Pons (tissue), 1 donor: ENCODE data around the gene F13A1.

ENCODE experiments used
- DNase-seq: peaks from one replicate; pipeline ENCODE4 v3.0.0-alpha.2; 2016; ENCODE audit warnings: low spot score

Gene F13A1

DNA sequence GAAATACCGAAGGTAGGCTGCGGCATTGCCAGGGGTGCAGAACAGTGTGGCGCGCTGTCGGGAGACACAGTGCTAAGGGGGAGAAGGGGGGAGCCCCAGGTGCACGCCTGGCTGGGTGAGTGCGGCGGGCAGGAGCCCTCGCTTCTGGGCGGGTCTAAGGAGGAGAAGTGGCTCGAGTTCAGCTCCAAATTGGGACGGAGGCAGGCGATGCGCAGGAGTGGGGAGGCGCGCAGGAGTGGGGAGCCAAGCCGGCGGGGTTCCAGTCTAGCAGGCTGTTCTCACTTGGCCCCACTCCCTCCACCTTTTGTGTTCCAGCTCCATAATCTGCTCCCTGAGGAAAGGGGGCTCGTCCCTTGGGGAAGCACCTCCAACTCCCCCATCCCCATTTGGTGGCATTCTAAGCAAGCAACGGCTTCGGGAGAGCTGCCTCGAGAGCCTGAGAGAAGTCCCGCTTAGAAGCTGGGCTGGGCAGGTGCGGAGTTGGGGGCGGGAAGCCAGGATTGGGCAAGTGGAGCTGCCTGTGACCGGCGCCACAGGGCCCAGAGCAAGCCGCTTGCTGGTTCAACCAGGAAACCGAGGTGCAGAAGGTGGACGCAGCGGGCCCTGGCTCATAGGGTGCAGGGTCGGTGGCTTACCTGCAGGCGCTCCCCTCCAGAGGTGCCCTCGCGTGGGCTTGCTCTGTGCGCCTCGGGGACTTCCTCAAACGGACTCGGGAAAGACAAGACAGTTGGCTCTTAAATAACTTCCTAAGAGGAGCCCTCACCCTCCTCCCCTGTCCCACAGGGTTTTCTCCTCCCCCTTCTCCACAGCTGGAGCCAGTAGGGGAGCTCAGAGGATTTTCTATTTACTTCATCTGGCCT lies at the start of gene F13A1:
Gene F13A1, minus strand, starts transcription at position 711 of the 860 bp plus-strand sequence. CDS start 1,998 bp downstream, outside the sequence.
- no peak for DNase-seq

DNA sequence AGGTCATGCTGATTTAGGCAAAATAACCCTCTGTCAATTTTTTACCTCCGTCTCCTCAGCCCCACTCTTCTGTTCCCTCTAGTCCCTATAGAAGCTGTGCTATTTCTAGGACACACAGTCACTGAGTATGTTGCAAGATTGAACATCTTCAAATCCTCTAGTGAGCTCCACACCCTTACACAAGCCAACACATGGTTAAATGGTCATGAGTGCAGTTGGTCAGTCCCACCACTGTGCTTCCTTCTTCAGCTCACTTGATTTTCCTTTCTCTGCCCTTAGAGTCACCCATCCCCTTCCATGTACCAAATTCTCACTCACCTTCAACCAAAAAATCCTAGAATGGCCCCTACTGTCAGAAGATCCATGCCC lies 48.2 kb upstream of the F13A1 start:
- DNase-seq, result no peak

DNA sequence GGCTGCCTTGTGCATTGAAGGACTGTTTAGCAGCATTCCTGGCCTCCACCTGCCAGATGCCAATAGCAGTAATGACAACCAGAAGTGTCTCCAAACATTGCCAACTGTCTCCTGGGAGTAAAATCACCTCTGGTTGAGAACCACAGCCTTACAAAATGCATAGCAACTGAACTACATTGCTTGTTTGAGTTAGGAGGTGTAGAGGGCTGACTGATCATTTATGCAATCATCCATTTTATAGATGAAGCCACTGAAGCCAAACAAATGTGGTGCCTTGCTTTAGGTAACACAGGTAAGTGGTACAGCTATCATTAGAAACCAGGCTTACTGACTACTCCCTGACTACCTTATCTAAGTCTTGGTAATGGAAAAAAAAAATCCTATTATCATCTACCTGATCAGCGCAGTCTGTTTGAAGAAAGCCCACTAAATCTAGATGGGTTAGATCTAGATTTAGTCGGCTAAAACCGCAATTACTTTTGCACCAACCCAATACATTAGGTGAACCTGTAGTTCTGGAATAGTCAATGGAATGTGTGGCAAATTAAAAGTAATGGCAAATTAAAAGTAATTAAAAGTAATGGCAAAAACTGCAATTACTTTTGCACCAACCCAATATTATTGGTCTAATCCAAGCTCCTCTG lies 47.7 kb upstream of the F13A1 start:
- DNase-seq, result no peak

DNA sequence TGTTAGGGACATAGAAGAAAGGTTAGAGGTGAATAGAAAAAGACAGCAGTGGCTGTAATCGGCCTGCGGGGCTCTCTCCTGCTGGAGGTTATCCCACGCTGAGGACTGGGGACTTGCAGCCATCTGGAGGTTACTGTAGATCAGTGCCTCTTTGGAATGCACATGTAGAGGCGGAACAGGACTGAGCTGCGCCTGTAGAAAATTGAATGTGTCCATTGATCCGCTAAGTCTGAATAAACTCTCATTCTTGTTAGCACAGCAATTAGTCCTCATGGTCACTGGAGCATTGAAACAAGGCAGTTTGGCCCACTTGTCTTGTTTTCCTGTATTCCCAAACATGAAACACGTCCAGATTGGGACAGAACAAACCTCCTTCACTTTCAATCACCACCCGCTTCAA lies 46.3 kb upstream of the F13A1 start:
- no peak for DNase-seq

DNA sequence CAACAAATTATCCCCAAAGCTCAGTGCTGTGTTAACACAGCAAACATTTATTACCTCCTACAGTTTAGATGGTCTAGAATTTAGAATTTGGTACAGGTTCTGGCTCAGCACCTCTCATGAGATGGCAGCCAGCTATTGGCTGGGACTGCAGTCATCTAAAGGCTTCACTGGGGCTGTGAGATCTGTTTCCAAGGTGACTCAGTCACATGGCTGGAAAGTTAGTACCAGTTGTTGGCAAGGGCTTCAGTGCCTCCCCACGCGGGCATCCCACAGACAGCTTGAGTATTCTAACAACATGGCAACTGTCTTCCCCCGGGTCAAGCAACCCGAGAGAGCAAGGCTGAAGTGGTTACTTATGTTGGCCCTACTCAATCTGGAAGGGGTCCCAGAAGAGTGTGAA lies 44.8 kb upstream of the F13A1 start:
- no peak for DNase-seq

DNA sequence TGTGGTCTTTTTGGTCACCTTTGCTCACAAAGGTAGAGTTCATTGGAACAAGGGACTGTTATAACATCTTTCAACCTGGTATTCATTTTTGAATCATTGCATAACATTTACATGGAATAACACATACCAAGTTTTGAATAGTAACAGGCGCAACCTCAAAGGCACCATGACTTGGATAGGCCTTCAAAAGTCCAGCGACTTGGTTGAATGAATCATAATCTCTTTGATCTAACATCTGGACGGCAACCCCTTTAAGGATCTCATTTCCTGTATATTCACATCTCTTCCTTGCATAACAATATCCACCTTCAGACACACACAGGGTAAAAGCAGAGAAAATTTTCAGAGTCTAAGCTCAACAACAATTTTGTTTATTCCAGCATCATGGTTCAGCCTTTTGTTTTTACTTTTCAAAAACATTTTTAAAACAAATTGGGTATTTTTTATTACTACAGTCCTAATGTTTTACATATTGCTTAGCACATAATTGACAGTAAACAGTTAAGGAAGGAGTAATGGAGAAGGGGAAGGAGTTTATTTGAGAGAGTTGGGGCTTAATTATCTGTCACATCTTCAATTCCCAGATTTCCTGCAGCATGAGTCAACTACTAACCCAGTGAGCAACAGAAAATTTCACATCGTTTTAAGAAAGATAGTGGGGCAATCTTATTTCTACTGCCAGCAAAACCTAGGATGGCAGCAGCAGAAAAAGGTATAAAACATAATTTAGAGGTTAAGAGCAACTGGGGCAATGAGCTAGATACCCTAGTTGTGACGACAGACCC lies 41.8 kb upstream of the F13A1 start:
- DNase-seq, result no peak

DNA sequence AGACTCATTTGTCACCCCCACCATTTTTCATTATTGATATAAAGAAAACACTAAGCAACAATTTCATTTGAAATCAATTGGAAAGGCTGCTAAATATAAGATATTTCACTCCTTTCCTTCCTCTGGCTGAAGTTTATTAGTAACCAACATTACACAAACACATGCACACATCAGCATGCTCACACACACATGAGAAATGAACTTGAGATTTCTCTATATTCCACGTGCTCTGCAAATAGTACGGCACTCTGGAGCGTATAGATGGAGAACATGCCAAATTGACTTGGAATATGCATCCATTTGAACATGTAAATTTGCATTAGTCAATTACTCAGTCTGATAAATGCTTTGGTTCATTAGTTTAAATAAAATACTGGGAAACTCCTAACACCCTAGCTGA lies 37.1 kb upstream of the F13A1 start:
- no peak for DNase-seq

DNA sequence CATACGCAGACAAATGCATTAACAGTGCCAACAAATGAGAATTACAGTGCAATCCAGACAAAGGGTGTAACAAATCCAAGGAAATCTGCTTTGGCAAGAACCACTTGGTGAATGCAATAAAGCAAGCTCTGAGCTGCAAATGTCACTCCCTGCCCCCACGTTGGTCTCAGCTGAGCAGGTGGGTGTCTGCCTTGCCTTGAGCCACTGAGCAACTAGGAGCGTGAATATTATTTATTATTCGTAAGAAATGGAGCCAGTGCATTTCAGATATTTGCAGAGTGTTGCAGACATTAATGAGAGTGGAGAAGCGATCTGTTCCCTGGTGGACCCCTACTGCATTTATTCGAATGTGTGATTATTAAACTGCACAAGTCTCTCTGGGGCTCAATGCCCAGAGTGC lies 36.6 kb upstream of the F13A1 start:
- DNase-seq, result no peak

DNA sequence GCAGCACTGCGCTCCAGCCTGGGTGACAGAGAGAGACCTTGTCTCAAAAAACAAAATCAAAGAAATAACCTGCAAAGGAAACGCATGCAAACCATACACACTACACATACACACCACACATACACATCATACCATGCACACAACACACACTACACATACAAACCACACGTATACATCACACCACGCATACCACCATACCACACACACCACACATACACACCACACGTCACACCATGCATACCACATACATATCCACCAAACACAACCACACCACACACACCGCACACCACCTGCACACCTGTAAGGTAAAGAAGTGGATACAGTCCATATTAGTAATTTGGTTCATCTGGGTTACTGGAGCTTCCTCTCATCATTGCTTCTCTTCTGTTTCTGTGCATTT lies 32.3 kb upstream of the F13A1 start:
- DNase-seq, result no peak

DNA sequence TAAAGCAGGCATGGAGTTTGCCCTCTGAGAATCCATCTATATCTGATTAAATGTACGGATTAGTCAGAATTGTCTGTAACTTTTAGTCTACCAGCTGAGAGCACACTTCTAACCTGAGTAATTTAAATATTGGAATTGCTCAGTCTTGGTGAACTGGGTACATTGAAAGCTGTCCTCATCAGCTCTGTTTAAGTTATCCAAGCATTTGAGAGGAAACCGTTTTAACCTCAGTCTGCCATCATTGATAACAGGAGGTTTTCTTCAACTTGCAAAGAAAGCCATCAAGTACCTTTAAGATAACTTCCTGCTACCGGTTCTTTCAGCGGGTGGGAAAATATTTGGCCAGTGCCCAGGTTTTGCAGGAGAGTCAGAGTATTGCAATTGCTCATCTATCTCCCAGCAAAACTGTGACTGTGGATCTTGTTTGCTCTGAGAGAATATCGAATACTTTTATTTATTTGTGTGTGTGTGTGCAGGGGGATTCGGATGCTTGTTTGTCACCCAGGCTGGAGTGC lies 31.1 kb upstream of the F13A1 start:
- DNase-seq, result no peak

DNA sequence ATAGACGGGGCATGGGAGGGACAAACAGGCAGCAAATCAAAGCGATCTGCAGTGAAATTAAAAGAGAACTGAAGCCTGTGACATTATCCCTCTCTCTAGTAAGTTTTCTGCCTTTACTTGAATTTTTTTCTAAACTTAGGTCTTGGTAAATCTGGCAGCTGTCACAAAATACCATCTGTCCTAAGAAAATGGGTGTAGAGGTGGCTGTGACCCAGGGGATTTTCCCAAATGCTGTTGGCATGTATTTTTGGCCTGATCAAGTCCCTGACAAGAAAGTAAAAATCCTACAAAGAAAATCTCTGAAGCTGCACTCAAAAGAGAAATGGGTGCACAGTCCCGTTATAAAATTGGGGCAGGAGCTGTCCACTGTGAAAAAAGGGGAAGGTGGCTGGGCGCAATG lies 30.2 kb upstream of the F13A1 start:
- no peak for DNase-seq

DNA sequence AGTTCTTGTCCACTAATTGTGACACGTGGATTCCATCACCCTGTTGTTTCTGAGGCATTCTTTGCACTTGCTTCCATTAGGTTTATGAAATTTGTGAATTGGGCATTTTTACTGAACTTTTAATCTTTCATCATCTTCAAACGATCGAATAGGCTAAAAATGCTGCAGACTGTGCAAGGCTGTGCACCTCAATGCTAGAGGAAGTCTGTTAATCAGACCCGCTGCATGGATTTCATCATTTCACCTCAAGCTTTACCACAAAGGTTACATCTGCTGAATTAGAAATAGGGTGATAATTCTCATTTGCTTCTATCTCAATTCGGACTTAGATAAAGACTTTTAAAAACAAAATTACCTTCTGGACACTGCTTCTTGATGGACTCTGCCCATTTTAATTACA lies 27.8 kb upstream of the F13A1 start:
- no peak for DNase-seq

DNA sequence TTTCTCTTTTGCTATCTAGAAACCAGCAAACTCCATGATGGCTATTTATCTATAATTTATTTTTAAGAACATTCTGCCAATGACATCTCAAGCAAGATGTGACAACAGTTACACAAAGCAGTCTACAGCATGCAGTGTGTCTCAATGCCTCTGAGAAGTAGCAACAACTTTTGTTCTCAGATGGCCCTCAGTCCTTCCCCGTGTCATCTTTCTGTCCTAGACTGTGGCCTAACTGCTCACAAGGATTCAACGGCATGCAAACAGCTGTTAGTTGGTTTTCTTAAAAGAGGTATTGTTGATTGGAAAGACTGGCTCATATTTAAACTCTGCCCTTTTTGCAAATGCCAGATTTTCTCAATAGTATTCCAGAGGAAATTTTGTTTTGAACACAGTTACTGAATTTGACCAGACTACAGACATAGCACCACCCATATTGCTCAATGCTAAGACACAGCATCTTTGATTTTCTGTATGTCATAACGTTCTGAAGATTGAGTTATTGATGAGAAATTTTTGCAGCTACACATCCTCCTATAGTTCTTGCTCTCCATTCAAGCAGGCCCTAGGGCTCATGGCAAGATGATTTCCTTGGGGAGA lies 26.1 kb upstream of the F13A1 start:
- no peak for DNase-seq

DNA sequence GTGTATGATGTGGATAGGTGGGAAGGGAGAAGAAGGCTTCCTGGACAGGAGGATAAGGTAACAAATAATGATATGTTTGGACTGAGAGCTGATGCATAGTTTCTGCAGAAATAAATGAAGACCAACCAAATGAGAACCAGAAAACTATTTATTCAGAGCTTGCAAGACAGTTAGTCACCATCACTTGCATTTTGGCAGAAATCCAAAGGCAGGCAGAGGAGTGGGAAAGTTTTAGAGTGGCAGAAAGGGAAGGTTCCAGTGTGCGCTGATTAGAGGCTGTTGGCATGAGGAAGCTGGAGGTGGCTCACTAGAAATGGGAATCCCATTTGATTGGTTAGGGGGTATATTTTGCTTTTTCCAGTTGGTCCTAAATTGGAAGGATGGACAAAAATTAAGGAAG lies 13.0 kb upstream of the F13A1 start:
- DNase-seq, result no peak

DNA sequence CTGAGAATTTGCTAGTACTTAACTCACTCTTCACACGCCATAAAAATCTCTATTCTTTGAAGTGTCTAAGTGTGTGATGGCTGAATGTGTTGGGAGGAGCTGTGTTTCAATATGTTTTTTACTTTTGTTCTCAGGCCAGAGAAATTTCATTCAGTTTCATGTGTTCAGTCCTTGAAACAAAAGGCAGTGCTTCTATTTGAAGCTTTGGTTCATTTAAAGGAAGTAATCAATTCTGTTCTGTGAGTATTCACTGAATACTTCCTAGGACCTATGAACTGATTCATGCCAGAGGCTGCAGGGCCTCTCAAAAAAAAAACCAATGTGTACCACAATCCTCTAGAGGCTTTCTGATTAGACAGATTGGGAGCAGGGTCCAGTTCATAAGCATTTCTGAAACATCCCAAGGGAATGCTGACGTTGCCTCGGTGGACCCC lies 12.4 kb upstream of the F13A1 start:
- DNase-seq, result no peak

DNA sequence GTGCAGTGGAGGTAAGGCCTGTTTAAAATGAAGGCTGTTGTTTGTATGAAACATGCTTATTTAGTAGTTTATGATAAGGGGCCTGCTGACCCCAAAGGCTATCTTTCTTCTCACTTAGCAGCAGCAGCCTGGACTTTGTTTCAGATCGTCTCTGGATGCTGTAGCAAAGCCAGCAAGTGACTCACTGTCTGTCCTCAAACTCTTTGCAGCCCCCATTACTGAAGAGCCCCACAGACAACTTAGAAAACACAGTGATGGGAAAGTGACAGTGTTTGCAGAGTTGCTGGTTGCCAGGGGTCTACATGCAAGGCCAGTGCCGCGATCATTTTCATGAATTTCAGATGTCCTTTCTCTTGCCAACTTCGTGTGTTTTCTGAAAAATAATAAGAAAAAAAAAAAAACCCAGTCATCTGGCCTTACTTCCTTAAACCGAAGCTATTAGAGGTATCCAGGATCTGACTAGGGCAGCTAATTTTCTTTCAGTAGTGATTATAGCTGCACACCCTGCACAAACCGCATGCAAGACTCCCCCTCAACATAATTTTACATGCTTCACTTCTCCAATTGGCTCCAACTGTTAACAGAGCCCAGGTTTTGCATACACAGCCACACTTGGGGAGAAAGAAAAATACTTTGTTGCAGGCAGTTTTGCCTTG lies 11.6 kb upstream of the F13A1 start:
- no peak for DNase-seq

DNA sequence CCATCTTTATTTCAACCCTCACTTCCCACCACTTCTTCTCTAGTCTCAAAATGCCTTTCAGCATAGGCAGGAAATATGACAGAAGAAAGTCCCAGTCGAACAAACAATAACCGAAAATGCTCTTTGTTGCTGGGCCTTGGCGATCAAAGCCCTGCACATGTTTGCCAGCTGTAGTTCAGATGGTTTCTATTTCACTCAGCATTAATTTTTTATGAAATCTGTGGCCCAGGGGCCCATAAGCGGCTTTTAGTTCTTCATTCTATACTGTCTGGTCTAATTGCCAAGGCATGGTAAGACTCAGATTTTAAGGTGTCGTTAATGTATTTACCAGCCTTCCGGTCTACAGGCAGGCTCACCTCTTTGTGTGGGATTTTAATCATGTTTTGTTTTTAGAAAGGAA lies 10.9 kb upstream of the F13A1 start:
- no peak for DNase-seq

DNA sequence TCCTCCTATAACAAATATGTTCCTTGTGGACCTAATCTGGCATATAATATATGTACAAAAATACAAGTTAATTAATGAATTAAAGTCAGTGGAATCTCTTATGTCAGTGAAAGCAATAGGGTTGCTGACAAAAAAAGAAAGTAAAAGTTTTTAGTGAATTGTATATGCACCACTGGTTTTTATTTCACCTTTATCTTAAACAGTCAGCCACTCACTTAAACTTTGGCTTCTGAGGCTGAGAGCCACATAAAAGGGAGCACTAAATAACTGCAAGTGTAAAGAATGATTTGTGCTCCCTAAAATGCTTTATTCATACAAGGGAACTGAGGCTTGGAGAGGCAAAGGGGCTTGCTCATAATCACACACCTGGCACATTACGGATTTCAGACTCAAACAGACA lies 9.9 kb upstream of the F13A1 start:
- DNase-seq, result no peak

DNA sequence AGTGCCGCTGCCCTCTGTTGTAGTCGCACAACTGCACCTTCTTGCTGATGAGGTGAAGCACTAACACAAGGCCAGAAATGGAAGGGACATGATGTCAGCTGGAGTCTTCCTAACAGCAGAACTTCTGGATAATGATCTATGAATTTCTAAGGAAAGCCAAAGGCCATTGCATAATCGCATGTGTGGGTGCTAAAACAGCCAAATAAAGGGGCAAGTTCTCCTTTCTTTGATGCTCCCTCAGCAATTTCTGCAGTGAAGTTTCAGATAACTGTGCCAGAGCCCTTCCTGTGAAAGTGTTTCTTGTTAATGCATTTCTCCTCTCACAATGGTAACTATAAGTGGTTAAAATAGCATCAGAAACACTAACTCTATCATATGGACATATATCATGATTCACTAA lies 8.0 kb upstream of the F13A1 start:
- peak; percentile 52 for DNase-seq

DNA sequence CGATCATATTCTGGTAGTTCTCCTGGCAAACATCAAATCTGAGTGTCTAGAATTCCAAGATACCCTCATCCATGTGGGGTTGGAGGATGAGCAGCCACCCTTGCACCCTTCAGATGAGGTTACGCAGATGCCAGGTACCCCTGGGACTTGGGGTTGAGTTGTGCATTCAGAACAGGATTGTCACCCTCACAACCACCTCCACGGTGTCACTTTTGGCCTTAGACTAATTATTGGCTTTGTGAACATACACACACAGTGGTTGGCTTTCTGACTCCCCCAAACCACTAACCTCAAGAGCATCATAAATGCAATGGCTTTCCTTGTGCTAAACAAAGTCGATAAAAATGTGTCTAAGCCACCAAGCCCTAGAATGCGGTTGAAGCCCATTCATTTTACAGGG lies 2.9 kb upstream of the F13A1 start:
- no peak for DNase-seq

DNA sequence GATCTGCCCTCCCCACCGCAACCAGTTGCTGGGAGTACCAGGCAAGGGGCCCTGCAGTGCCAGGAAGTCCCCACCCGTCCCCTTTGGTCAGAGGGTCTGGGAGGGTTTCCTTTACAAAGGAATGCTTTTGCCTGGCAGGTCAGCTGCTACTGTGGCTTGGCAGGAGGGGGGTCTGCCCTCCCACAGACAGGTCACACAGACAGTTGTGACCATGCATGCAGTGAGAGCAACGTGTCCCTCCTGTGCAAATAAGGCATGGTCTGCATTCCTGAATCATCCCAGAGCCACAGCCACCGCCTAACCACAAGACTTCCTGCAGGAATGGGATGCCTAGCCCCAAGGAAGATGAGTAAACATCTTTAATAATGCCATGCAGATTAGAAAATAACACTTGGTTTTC lies 439 bp upstream of the F13A1 start:
- no peak for DNase-seq
